Stomach (tissue), 9 donors: ENCODE data around the gene EPHB4. TPM values are rescaled to one million over a fixed set of nuclear protein-coding genes. Genes with fewer than 3 reads are reported as not detected.

Source experiments
- DNase-seq, 2 donors: peaks; one replicate each; pipeline versions ENCODE4 v3.0.0 to v3.0.0-alpha.2; 2013 to 2019
- H3K27ac ChIP-seq, 5 donors: fragments of 200-600 bp in 4 of 5; sonication (generic) in 4 of 5; one replicate each; pipeline ENCODE4 v1.5.1; 2013 to 2019; ENCODE audit warnings: mild to moderate bottlenecking in 1 of 5, moderate library complexity in 1 of 5
- H3K27me3 ChIP-seq, 3 donors: fragments of 200-600 bp; sonication (generic); one replicate each; pipeline ENCODE4 v1.5.1; 2017 to 2019; ENCODE audit warnings: mixed run types in 1 of 3
- H3K36me3 ChIP-seq, 4 donors: fragments of 200-600 bp; sonication (generic); 1 replicate in 3 of 4; 2 replicates in 1 of 4; pipeline ENCODE4 v1.5.1; 2016 to 2019
- H3K4me1 ChIP-seq, 4 donors: fragments of 200-600 bp; sonication (generic); one replicate each; pipeline ENCODE4 v1.5.1; 2016 to 2019
- H3K4me3 ChIP-seq, 4 donors: fragments of 200-600 bp; sonication (generic) in 3 of 4; one replicate each; pipeline ENCODE4 v1.5.1; 2016 to 2019; ENCODE audit warnings: mild to moderate bottlenecking in 1 of 4
- H3K9me3 ChIP-seq, 4 donors: fragments of 200-600 bp; sonication (generic); one replicate each; pipeline ENCODE4 v1.5.1; 2016 to 2019
- EP300 ChIP-seq: sonication (generic); formaldehyde crosslinking; IDR thresholded peaks from one replicate; pipeline ENCODE4 v1.6.1; 2017; ENCODE audit warnings: antibody characterized with exemption
- POLR2A ChIP-seq, 4 donors: fragments of 450-650 bp; IDR thresholded peaks; one replicate each; pipeline ENCODE4 v1.6.1; 2016; ENCODE audit warnings: antibody characterized with exemption in 4 of 4, control low read depth in 2 of 4, mild to moderate bottlenecking in 1 of 4, moderate library complexity in 1 of 4
- POLR2AphosphoS5 ChIP-seq, 3 donors: sonication (generic); formaldehyde crosslinking; IDR thresholded peaks; one replicate each; pipeline ENCODE4 v1.6.1; 2016; ENCODE audit warnings: antibody characterized with exemption in 3 of 3
- WGBS, 5 donors: extraction: QIAGEN DNeasy Blood & Tissue Kit in 3 of 5; methylation state at CpG; one replicate each; pipeline versions ENCODE4 v1.1.5 to v1.1.7; 2013 to 2018; 5-methylcytosine and 5-hydroxymethylcytosine counted together
- intact Hi-C: fragments of 100-400 bp; cut with DNase I; formaldehyde crosslinking; loops from one replicate; pipeline ENCODE4 v1.15.1; 2023; ENCODE audit warnings: low total_unique reads
- polyA plus RNA-seq, 3 donors: library from polyadenylated mRNA; stranded (reverse); fragments of 200-250 nt; gene quantifications; one replicate each; pipeline ENCODE4 v1.2.3, GENCODE V29; 2013
- total RNA-seq, 5 donors: library from RNA; depleted of rRNA; stranded (reverse); fragments of >200 nt; gene quantifications; one replicate each; pipeline versions ENCODE4 v1.1.0 to v1.2.3, GENCODE V29; 2014 to 2016
- TF ChIP-seq, protein P1 (sequence below), 7 experiments: fragments of 450-650 bp in 4 of 7; fragments of 200-600 bp in 3 of 7; sonication (generic) in 3 of 7; IDR thresholded peaks; one replicate each; pipeline ENCODE4 v1.5.1; 2016 to 2019; ENCODE audit warnings: antibody characterized with exemption in 7 of 7, control low read depth in 2 of 7, mild to moderate bottlenecking in 1 of 7
- donor health status: healthy with polysubstance abuse.
- donor health status: Bipolar disorder and iron deficiency.
- donor health status: healthy.

Gene EPHB4
- total and polyA plus RNA-seq, 8 donors = 7.3 to 128 (median 33.0) TPM

DNA sequence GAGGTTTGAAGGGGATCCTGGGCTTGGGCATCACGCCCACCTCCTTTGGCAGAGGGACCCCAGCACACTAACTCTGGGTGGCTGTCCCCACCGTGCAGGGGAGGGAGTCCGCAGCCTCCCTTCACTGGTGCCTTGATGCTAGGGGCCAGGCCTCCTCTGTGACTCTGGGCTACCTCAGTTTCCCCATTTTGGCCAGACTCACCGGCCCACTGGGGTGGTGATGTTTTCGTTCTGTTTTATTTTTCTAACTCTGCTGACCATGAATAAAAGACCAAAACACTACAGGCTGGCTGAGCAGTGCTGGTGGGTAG lies 39.4 kb upstream of the EPHB4 start:
- intact Hi-C loops = no loop called here
- Histone ChIP-seq H3K36me3 (peaks cover 12 to 31% (median 29%) of the 10 kb centered on the region in 4 donors), H3K27ac (peak overlapping the region; percentile 52 to 97 (median 96)), H3K4me1 (peaks cover 39 to 65% (median 52%) of the 10 kb centered on the region in 4 donors), H3K9me3 (no peaks in the 10 kb centered on the region), H3K4me3 (peak overlapping the region; percentile 59 to 86 (median 68)), H3K27me3 (no peaks in the 10 kb centered on the region)
- WGBS, 5 donors = 39 to 51% (median 42%) methylated on average over 3 to 5 of the region's 5 CpGs
- no peak for DNase-seq
- TF ChIP-seq POLR2AphosphoS5 (IDR thresholded peaks at IDR 0.05) = no peak

DNA sequence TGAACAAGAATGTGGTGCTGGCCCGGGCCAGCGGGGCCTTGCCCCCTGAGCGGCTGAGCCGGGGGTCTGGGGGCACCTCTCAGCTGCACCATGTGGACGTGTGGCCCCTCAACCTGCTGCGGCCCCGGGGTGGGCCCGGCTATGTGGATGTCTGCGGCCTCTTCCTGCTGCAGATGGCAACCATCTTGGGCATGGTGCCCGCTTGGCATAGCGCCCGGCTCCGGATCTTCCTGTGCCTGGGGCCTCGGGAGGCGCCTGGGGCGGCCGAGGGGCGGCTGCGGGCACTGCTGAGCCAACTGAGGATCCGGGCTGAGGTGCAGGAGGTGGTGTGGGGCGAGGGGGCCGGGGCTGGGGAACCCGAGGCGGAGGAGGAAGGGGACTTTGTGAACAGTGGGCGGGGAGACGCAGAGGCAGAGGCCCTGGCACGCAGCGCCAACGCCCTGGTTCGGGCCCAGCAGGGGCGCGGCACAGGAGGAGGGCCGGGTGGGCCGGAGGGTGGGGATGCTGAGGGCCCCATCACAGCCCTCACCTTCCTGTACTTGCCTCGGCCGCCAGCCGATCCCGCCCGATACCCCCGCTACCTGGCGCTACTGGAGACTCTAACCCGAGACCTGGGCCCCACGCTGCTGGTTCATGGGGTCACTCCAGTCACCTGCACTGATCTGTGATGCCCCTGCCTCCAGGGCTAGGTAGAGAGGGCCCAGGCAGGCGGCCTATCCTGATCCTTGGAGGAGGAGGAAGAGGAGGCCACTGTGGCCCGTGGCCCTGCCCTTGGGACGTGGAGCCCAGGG lies 38.8 kb upstream of the EPHB4 start:
- no peaks in the 10 kb centered on the region for H3K27me3 ChIP-seq
- TF ChIP-seq POLR2A (IDR thresholded peaks at IDR 0.05) (no peak), POLR2AphosphoS5 (IDR thresholded peaks at IDR 0.05) (no peak), EP300 (no peak)
- TF ChIP-seq, protein P1, sequence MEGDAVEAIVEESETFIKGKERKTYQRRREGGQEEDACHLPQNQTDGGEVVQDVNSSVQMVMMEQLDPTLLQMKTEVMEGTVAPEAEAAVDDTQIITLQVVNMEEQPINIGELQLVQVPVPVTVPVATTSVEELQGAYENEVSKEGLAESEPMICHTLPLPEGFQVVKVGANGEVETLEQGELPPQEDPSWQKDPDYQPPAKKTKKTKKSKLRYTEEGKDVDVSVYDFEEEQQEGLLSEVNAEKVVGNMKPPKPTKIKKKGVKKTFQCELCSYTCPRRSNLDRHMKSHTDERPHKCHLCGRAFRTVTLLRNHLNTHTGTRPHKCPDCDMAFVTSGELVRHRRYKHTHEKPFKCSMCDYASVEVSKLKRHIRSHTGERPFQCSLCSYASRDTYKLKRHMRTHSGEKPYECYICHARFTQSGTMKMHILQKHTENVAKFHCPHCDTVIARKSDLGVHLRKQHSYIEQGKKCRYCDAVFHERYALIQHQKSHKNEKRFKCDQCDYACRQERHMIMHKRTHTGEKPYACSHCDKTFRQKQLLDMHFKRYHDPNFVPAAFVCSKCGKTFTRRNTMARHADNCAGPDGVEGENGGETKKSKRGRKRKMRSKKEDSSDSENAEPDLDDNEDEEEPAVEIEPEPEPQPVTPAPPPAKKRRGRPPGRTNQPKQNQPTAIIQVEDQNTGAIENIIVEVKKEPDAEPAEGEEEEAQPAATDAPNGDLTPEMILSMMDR (IDR thresholded peaks at IDR 0.05) = no peak
- DNase-seq = peak; percentile 87 to 91
- 12 to 36% (median 27%) methylated on average over 21 to 46 of the region's 46 CpGs for WGBS, 5 donors
- peaks cover 39 to 65% (median 52%) of the 10 kb centered on the region in 4 donors for H3K4me1 ChIP-seq
- no peaks in the 10 kb centered on the region for H3K9me3 ChIP-seq
- peak overlapping the region; percentile 59 to 86 (median 68) for H3K4me3 ChIP-seq
- peaks cover 12 to 31% (median 29%) of the 10 kb centered on the region in 4 donors for H3K36me3 ChIP-seq
- intact Hi-C loops = no loop called here
- H3K27ac ChIP-seq = peak overlapping the region; percentile 52 to 97 (median 96)

DNA sequence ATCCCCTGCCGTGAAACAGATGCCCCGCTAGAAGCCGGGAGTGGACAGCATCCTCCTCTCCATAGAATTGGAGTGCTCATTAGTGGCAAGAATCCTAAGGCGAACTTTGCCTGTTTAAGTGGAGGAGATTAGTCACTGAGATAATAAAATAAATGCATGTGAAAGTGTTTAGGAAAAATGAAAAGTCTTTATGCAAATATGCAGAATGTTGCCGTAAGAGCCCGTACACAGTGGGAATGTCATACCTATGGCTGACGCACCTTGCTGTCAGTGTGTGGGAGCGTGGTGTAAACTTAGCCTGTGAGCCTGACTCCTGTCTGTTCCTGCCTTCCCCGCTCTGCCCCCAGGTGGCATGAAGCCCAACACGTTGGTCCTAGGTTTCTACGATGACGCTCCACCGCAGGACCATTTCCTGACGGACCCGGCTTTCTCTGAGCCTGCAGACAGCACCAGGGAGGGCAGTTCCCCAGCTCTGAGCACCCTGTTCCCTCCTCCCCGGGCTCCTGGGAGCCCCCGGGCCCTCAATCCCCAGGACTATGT lies 38.1 kb upstream of the EPHB4 start:
- TF ChIP-seq EP300 (no peak), POLR2AphosphoS5 (IDR thresholded peaks at IDR 0.05) (no peak), POLR2A (IDR thresholded peaks at IDR 0.05) (no peak)
- TF ChIP-seq, protein P1 (IDR thresholded peaks at IDR 0.05) = no peak

DNA sequence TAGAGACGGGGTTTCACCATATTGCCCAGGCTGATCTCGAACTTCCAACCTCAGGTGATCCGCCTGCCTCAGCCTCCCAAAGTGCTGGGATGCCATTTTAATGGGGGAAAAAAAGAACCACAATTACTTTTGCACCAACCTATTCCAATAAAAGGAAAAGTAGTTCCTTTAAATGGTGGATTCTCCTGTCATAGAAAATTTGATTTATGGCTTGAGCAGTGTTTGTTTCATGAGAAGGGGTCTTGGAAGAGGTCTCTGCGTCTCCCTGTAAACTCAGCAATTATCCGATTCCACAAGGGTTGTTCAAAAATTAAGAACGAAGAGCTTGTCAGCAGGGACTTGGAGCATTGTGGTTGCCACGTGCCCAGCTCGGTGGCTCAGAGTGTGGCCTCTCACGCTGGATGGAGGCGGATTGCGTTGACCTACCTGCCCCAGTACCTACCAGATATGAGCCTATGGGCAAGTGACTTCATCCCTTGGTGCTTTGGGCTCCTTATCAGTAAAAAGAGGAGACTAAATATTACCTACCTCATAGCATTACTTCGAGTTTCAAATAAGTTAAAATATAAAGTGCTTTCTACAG lies 37.0 kb upstream of the EPHB4 start:
- peaks cover 17 to 35% (median 34%) of the 10 kb centered on the region in 4 donors for H3K36me3 ChIP-seq
- WGBS, 5 donors = 81 to 90% (median 88%) methylated on average over 12 of the region's 12 CpGs
- intact Hi-C loops = no loop called here

More for the DNA sequence above, 38.1 kb upstream of the EPHB4 start:
- intact Hi-C loops = no loop called here
- 50 to 68% (median 59%) methylated on average over 10 to 17 of the region's 17 CpGs for WGBS, 5 donors
- peaks cover 39 to 64% (median 52%) of the 10 kb centered on the region in 4 donors for H3K4me1 ChIP-seq
- H3K36me3 ChIP-seq = peaks cover 15 to 31% (median 29%) of the 10 kb centered on the region in 4 donors
- peak overlapping the region; percentile 52 to 97 (median 96) for H3K27ac ChIP-seq
- H3K9me3 ChIP-seq = no peaks in the 10 kb centered on the region
- peak overlapping the region in 3 of 4 donors; percentile 59 to 86 (median 73) for H3K4me3 ChIP-seq
- peak in 1 of 2 donors; percentile 63 for DNase-seq
- no peaks in the 10 kb centered on the region for H3K27me3 ChIP-seq

More for the DNA sequence above, 37.0 kb upstream of the EPHB4 start:
- H3K27ac ChIP-seq = peak overlapping the region in 1 of 5 donors; percentile 24
- no peak for DNase-seq
- TF ChIP-seq EP300 (no peak), POLR2A (IDR thresholded peaks at IDR 0.05) (no peak), POLR2AphosphoS5 (IDR thresholded peaks at IDR 0.05) (no peak)
- TF ChIP-seq, protein P1 (IDR thresholded peaks at IDR 0.05) = no peak
- H3K9me3 ChIP-seq = no peaks in the 10 kb centered on the region
- no peaks in the 10 kb centered on the region for H3K27me3 ChIP-seq
- no peak overlapping the region for H3K4me3 ChIP-seq
- peaks cover 39 to 55% (median 51%) of the 10 kb centered on the region in 4 donors for H3K4me1 ChIP-seq
